Measurements from ENCODE around the gene MAST4.

The MAST4 gene

GRCh38 chr5:66602621-66603020, 6.4 kb downstream of the MAST4 start:
- no peaks in the 10 kb centered on the region for H3K36me3 ChIP-seq (ENCODE audit: control insufficient read depth, insufficient read depth, low read length)
- no peak overlapping the region for H3K4me3 ChIP-seq (ENCODE audit: insufficient read depth, low read depth, low read length, poor library complexity, severe bottlenecking)
- H3K27ac ChIP-seq (ENCODE audit: insufficient read depth, low read length, poor library complexity, severe bottlenecking): no peak overlapping the region
- H3K4me1 ChIP-seq (ENCODE audit: control insufficient read depth, insufficient read depth, low read length, poor library complexity, severe bottlenecking): no peaks in the 10 kb centered on the region
- no peaks in the 10 kb centered on the region for H3K9me3 ChIP-seq (ENCODE audit: control insufficient read depth, low read length)
- DNase-seq: no peak
- H3K27me3 ChIP-seq (replicated peaks; ENCODE audit: control insufficient read depth, insufficient read depth, low read length, poor library complexity, severe bottlenecking): peaks cover 6% of the 10 kb centered on the region

GRCh38 chr5:66603164-66603563, 7.0 kb downstream of the MAST4 start:
- H3K36me3 ChIP-seq (ENCODE audit: control insufficient read depth, insufficient read depth, low read length): no peaks in the 10 kb centered on the region
- H3K27me3 ChIP-seq (replicated peaks; ENCODE audit: control insufficient read depth, insufficient read depth, low read length, poor library complexity, severe bottlenecking): peaks cover 2% of the 10 kb centered on the region
- no peak for DNase-seq
- no peak overlapping the region for H3K27ac ChIP-seq (ENCODE audit: insufficient read depth, low read length, poor library complexity, severe bottlenecking)
- no peaks in the 10 kb centered on the region for H3K4me1 ChIP-seq (ENCODE audit: control insufficient read depth, insufficient read depth, low read length, poor library complexity, severe bottlenecking)
- no peaks in the 10 kb centered on the region for H3K9me3 ChIP-seq (ENCODE audit: control insufficient read depth, low read length)
- no peak overlapping the region for H3K4me3 ChIP-seq (ENCODE audit: insufficient read depth, low read depth, low read length, poor library complexity, severe bottlenecking)

DNA sequence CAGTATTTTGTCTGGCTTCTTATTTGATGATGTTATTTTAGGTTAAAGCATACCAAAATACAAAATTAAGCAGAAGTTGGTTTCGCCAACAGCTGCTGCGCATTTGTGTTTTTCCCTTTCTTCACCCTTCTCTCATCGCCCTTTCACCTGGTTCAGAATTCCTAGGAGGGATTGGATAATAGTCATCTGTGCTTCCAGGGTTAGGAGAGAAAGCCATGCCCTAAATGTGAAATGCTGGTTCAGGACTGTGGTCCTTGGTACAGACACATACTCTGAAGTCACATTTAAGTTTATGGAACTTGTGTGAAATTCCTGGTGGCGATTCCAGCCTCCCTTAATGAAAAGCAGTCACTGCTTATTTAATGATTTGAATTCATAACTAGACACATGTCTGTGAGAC, 7.7 kb downstream of the MAST4 start:
- no peaks in the 10 kb centered on the region for H3K4me1 ChIP-seq (ENCODE audit: control insufficient read depth, insufficient read depth, low read length, poor library complexity, severe bottlenecking)
- DNase-seq: no peak
- H3K27me3 ChIP-seq (replicated peaks; ENCODE audit: control insufficient read depth, insufficient read depth, low read length, poor library complexity, severe bottlenecking): peaks cover 2% of the 10 kb centered on the region
- no peak overlapping the region for H3K4me3 ChIP-seq (ENCODE audit: insufficient read depth, low read depth, low read length, poor library complexity, severe bottlenecking)
- H3K36me3 ChIP-seq (ENCODE audit: control insufficient read depth, insufficient read depth, low read length): no peaks in the 10 kb centered on the region
- no peaks in the 10 kb centered on the region for H3K9me3 ChIP-seq (ENCODE audit: control insufficient read depth, low read length)
- no peak overlapping the region for H3K27ac ChIP-seq (ENCODE audit: insufficient read depth, low read length, poor library complexity, severe bottlenecking)

GRCh38 chr5:66606713-66607112, 10.5 kb downstream of the MAST4 start:
- Histone ChIP-seq H3K27me3 (replicated peaks; ENCODE audit: control insufficient read depth, insufficient read depth, low read length, poor library complexity, severe bottlenecking) (no peaks in the 10 kb centered on the region), H3K4me1 (ENCODE audit: control insufficient read depth, insufficient read depth, low read length, poor library complexity, severe bottlenecking) (no peaks in the 10 kb centered on the region), H3K27ac (ENCODE audit: insufficient read depth, low read length, poor library complexity, severe bottlenecking) (no peak overlapping the region), H3K4me3 (ENCODE audit: insufficient read depth, low read depth, low read length, poor library complexity, severe bottlenecking) (no peak overlapping the region), H3K36me3 (ENCODE audit: control insufficient read depth, insufficient read depth, low read length) (no peaks in the 10 kb centered on the region), H3K9me3 (ENCODE audit: control insufficient read depth, low read length) (no peaks in the 10 kb centered on the region)
- DNase-seq: no peak

DNA sequence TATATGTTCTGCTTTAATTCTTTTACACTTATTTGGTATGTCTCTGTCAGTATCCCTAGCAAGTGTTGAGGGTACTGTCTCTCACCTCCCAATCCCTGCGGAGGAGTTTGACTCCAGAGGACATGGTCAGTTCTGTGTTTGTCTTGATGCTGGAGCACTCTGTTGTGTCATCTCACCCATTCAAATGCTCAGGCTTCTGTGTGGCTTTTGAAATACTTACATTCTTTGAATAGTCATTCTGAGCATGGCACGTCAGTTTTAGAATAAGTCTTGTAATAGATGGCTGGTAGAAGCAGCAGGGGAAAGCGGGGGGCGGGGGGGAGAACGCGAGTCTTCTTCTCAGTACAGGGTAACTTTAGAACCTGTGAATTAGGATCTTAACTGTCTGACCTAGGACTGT, 12.3 kb downstream of the MAST4 start:
- H3K27me3 ChIP-seq (replicated peaks; ENCODE audit: control insufficient read depth, insufficient read depth, low read length, poor library complexity, severe bottlenecking): no peaks in the 10 kb centered on the region
- no peaks in the 10 kb centered on the region for H3K36me3 ChIP-seq (ENCODE audit: control insufficient read depth, insufficient read depth, low read length)
- DNase-seq: no peak
- no peak overlapping the region for H3K27ac ChIP-seq (ENCODE audit: insufficient read depth, low read length, poor library complexity, severe bottlenecking)
- H3K4me3 ChIP-seq (ENCODE audit: insufficient read depth, low read depth, low read length, poor library complexity, severe bottlenecking): no peak overlapping the region
- H3K9me3 ChIP-seq (ENCODE audit: control insufficient read depth, low read length): no peaks in the 10 kb centered on the region
- no peaks in the 10 kb centered on the region for H3K4me1 ChIP-seq (ENCODE audit: control insufficient read depth, insufficient read depth, low read length, poor library complexity, severe bottlenecking)

DNA sequence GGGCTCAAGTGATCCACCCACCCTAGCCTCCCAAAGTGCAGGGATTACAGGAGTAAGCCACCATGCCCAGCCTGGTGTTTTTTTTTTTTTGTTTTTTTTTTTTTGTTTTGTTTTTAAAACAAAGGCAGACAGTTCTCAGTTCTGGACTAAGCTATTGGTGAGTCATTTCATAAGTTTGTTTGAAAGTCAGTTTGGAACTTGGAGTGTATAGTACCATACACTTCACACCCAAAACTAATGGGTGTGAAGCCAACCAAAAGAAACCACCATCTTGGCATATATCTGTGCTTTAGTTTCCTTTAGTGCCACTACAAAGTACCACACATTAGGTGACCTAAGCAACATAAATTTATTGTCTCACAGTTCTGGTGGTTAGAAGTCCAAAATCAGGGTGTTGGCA, 13.4 kb downstream of the MAST4 start:
- no peak for DNase-seq
- H3K27ac ChIP-seq (ENCODE audit: insufficient read depth, low read length, poor library complexity, severe bottlenecking): no peak overlapping the region

DNA sequence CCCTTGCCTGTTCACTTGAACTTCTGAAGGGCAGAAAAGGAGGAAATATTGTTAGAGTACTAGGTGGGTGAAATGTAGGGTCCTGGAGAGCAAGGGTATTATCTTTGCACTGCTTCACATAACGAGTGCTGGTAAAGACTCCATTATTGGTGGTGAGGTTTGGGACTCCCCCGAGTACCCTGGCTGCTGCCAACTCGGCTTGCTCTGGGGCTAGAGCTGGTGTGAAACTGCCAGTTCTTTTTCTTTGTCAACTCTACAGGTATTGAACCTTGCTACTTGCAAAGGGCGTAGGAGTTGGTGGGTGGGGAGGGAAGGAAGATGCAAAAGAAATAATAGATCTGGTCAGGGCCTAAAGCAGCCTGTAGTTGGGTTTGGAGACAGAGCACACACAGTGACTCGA, 16.0 kb downstream of the MAST4 start:
- no peak for DNase-seq
- Histone ChIP-seq H3K4me1 (ENCODE audit: control insufficient read depth, insufficient read depth, low read length, poor library complexity, severe bottlenecking) (no peaks in the 10 kb centered on the region), H3K36me3 (ENCODE audit: control insufficient read depth, insufficient read depth, low read length) (no peaks in the 10 kb centered on the region), H3K27ac (ENCODE audit: insufficient read depth, low read length, poor library complexity, severe bottlenecking) (no peak overlapping the region), H3K9me3 (ENCODE audit: control insufficient read depth, low read length) (no peaks in the 10 kb centered on the region), H3K4me3 (ENCODE audit: insufficient read depth, low read depth, low read length, poor library complexity, severe bottlenecking) (no peak overlapping the region), H3K27me3 (replicated peaks; ENCODE audit: control insufficient read depth, insufficient read depth, low read length, poor library complexity, severe bottlenecking) (no peaks in the 10 kb centered on the region)

More for the DNA sequence above, 13.4 kb downstream of the MAST4 start:
- Histone ChIP-seq H3K36me3 (ENCODE audit: control insufficient read depth, insufficient read depth, low read length) (no peaks in the 10 kb centered on the region), H3K9me3 (ENCODE audit: control insufficient read depth, low read length) (no peaks in the 10 kb centered on the region), H3K4me3 (ENCODE audit: insufficient read depth, low read depth, low read length, poor library complexity, severe bottlenecking) (no peak overlapping the region), H3K4me1 (ENCODE audit: control insufficient read depth, insufficient read depth, low read length, poor library complexity, severe bottlenecking) (no peaks in the 10 kb centered on the region), H3K27me3 (replicated peaks; ENCODE audit: control insufficient read depth, insufficient read depth, low read length, poor library complexity, severe bottlenecking) (no peaks in the 10 kb centered on the region)

- H3K4me3 ChIP-seq (ENCODE audit: insufficient read depth, low read depth, low read length, poor library complexity, severe bottlenecking): no peak overlapping the region
- DNase-seq: no peak
- no peaks in the 10 kb centered on the region for H3K9me3 ChIP-seq (ENCODE audit: control insufficient read depth, low read length)
- H3K27ac ChIP-seq (ENCODE audit: insufficient read depth, low read length, poor library complexity, severe bottlenecking): no peak overlapping the region
- no peaks in the 10 kb centered on the region for H3K4me1 ChIP-seq (ENCODE audit: control insufficient read depth, insufficient read depth, low read length, poor library complexity, severe bottlenecking)
- H3K36me3 ChIP-seq (ENCODE audit: control insufficient read depth, insufficient read depth, low read length): no peaks in the 10 kb centered on the region
- no peaks in the 10 kb centered on the region for H3K27me3 ChIP-seq (replicated peaks; ENCODE audit: control insufficient read depth, insufficient read depth, low read length, poor library complexity, severe bottlenecking)
Measured at GRCh38 chr5:66615136-66615535, 18.9 kb downstream of the MAST4 start.

DNA sequence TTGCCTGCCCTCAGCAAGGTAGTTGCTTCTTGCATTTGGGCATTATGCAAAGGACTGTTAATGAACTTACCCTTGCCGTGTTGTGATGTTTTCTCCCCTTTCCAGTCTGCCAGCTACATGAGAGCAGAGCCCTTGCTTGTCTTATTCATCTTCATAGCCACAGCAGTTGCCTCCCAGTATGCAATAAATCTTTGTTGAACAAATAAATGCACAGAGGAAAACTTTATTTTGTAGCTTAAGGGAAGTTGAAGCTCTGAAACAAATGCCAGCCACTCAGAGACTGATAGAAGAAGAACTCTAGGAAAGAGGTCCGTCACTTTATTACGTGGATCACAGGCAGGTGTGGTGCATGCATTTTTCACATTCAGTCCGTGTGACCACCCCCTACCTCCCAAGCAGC, 19.7 kb downstream of the MAST4 start:
- no peaks in the 10 kb centered on the region for H3K27me3 ChIP-seq (replicated peaks; ENCODE audit: control insufficient read depth, insufficient read depth, low read length, poor library complexity, severe bottlenecking)
- no peak overlapping the region for H3K27ac ChIP-seq (ENCODE audit: insufficient read depth, low read length, poor library complexity, severe bottlenecking)
- H3K9me3 ChIP-seq (ENCODE audit: control insufficient read depth, low read length): no peaks in the 10 kb centered on the region
- no peaks in the 10 kb centered on the region for H3K36me3 ChIP-seq (ENCODE audit: control insufficient read depth, insufficient read depth, low read length)
- H3K4me1 ChIP-seq (ENCODE audit: control insufficient read depth, insufficient read depth, low read length, poor library complexity, severe bottlenecking): no peaks in the 10 kb centered on the region
- DNase-seq: no peak
- no peak overlapping the region for H3K4me3 ChIP-seq (ENCODE audit: insufficient read depth, low read depth, low read length, poor library complexity, severe bottlenecking)

- no peaks in the 10 kb centered on the region for H3K36me3 ChIP-seq (ENCODE audit: control insufficient read depth, insufficient read depth, low read length)
- no peak overlapping the region for H3K27ac ChIP-seq (ENCODE audit: insufficient read depth, low read length, poor library complexity, severe bottlenecking)
- no peaks in the 10 kb centered on the region for H3K9me3 ChIP-seq (ENCODE audit: control insufficient read depth, low read length)
- no peak overlapping the region for H3K4me3 ChIP-seq (ENCODE audit: insufficient read depth, low read depth, low read length, poor library complexity, severe bottlenecking)
- H3K27me3 ChIP-seq (replicated peaks; ENCODE audit: control insufficient read depth, insufficient read depth, low read length, poor library complexity, severe bottlenecking): no peaks in the 10 kb centered on the region
- H3K4me1 ChIP-seq (ENCODE audit: control insufficient read depth, insufficient read depth, low read length, poor library complexity, severe bottlenecking): no peaks in the 10 kb centered on the region
- DNase-seq: no peak
Measured at GRCh38 chr5:66616520-66617225, 20.5 kb downstream of the MAST4 start.
